SH-SY5Y (cell line): ENCODE results near the gene CACNA2D1.

Experiments used
- GATA2 ChIP-seq: IDR thresholded peaks from 2 replicates; pipeline ENCODE4 v1.6.1; 2011; ENCODE audit warnings: mild to moderate bottlenecking, low read depth, low read length
- GATA3 ChIP-seq: IDR thresholded peaks from 2 replicates; pipeline ENCODE4 v1.6.1; 2011; ENCODE audit warnings: low read depth, mild to moderate bottlenecking, low read length, moderate library complexity

- TF ChIP-seq GATA3 (no peak), GATA2 (no peak)
These were observed 436.3 kb downstream of the CACNA2D1 start for GRCh38 chr7:82007315-82007714.
